Mucosa of descending colon (tissue), 3 donors: Measurements from ENCODE around the gene ESYT2. TPM values are rescaled to one million over a fixed set of nuclear protein-coding genes. Genes with fewer than 3 reads are reported as not detected.

Experiments used
- ATAC-seq: fragments of 200-7000 bp; cut with Tn5 transposase; one replicate; pipeline ENCODE4 v1.9.1; 2020; ENCODE audit warnings: mild to moderate bottlenecking, moderate library complexity
- DNase-seq, 3 donors: peaks; one replicate each; pipeline ENCODE4 v3.0.0-alpha.2; 2020
- H3K36me3 ChIP-seq: fragments of 200-600 bp; one replicate; pipeline ENCODE4 v1.8.0; 2021; ENCODE audit warnings: low read depth, mild to moderate bottlenecking
- H3K4me1 ChIP-seq: fragments of 200-600 bp; one replicate; pipeline ENCODE4 v1.8.0; 2021; ENCODE audit warnings: low read depth, mild to moderate bottlenecking
- H3K4me3 ChIP-seq: fragments of 200-600 bp; one replicate; pipeline ENCODE4 v1.8.0; 2021; ENCODE audit warnings: mild to moderate bottlenecking
- H3K9me3 ChIP-seq: fragments of 200-600 bp; one replicate; pipeline ENCODE4 v1.8.0; 2021; ENCODE audit warnings: mild to moderate bottlenecking
- CTCF ChIP-seq: fragments of 200-600 bp; IDR thresholded peaks from one replicate; pipeline ENCODE4 v1.8.0; 2022; ENCODE audit warnings: antibody characterized with exemption, mild to moderate bottlenecking
- intact Hi-C, 2 donors: fragments of 100-400 bp; cut with DNase I in 1 of 2; cut with micrococcal nuclease in 1 of 2; formaldehyde crosslinking; loops; one replicate each; pipeline versions ENCODE4 v1.11.0 to v1.11.1; 2022; cut with DNase I, micrococcal nuclease
- total RNA-seq, 3 donors: library from RNA; stranded (reverse); fragmentation: NEBNext Ultra II Directional in 2 of 3; extraction: Animal tissue kit (Norgen Biotek cat#: 25700) in 2 of 3; gene quantifications; one replicate each; pipeline versions ENCODE4 v1.2.1 to v1.2.4, GENCODE V29; 2021 to 2023
- donor health status: DM: no; HTN: no; CAD: no; lungs with moderate emphysema.
- donor health status: DM: no; HTN: no; CAD: no.
- donor health status: DM: no; HTN: yes; CAD: no.

The ESYT2 gene
- total RNA-seq, 3 donors from 2014 or later, result 66.8 to 89.3 (median 69.0) TPM

GRCh38 chr7:158811894-158812293, 17.4 kb downstream of the ESYT2 start:
- intact Hi-C loops, result no loop called here
- no peak for DNase-seq
- Histone ChIP-seq H3K36me3 (no peaks in the 10 kb centered on the region), H3K4me1 (peaks cover 33% of the 10 kb centered on the region), H3K9me3 (no peaks in the 10 kb centered on the region), H3K4me3 (no peak overlapping the region)
- no peak for TF ChIP-seq CTCF
- peak; percentile 33 for ATAC-seq

- Histone ChIP-seq H3K4me1 (peaks cover 28% of the 10 kb centered on the region), H3K4me3 (no peak overlapping the region), H3K36me3 (no peaks in the 10 kb centered on the region), H3K9me3 (no peaks in the 10 kb centered on the region)
- TF ChIP-seq CTCF, result no peak
- ATAC-seq (peak; percentile 61), DNase-seq (no peak)
- intact Hi-C loops, result no loop called here
These were observed 17.8 kb downstream of the ESYT2 start for GRCh38 chr7:158811461-158811860.

DNA sequence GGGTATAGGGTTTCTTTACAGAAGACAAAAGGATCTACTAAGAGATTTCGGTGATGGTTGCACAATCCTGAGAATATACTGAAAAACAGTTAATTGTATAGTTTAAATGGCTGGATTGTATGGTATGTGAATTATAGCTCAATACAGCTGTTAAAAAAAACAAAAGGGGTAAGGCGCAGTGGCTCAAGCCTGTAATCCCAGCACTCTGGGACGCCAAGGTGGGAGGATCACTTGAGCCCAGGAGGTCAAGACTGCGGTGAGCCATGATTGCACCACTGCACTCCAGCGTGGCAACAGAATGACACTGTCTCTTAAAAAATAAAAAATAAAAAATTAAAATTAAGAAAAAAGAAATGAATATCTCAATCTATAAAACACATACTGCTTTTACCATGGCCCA, 18.5 kb downstream of the ESYT2 start:
- no peak for ATAC-seq
- no peak overlapping the region for H3K4me3 ChIP-seq
- intact Hi-C loops, result no loop called here
- TF ChIP-seq CTCF, result no peak
- peaks cover 22% of the 10 kb centered on the region for H3K4me1 ChIP-seq
- no peaks in the 10 kb centered on the region for H3K36me3 ChIP-seq
- no peak for DNase-seq
- H3K9me3 ChIP-seq, result no peaks in the 10 kb centered on the region

DNA sequence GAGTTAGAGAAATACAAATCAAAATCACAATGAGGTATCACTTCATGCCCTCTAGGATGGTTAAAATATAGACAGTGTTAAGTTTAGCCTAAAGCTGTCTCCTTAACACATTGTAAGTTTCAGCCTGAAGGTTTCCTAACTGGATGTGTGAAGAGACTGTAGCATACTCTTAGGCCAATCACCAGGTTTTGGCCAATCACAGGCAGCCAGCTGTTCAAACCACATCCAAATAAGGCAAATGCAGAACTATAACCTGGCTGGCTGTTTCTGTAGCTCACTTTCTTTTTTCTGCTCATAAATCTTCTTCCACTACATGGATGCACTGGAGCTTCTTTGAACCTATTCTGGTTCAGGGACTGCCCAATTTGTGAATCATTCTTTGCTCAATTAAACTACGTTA, 19.7 kb downstream of the ESYT2 start:
- no peaks in the 10 kb centered on the region for H3K9me3 ChIP-seq
- ATAC-seq, result peak; percentile 42
- intact Hi-C loops, result no loop called here
- no peak for TF ChIP-seq CTCF
- H3K36me3 ChIP-seq, result no peaks in the 10 kb centered on the region
- peaks cover 14% of the 10 kb centered on the region for H3K4me1 ChIP-seq
- H3K4me3 ChIP-seq, result no peak overlapping the region
- no peak for DNase-seq

- intact Hi-C loops, result no loop called here
- Histone ChIP-seq H3K4me3 (no peak overlapping the region), H3K9me3 (no peaks in the 10 kb centered on the region), H3K4me1 (peaks cover 12% of the 10 kb centered on the region), H3K36me3 (no peaks in the 10 kb centered on the region)
- no peak for TF ChIP-seq CTCF
- ATAC-seq, result no peak
- DNase-seq, result no peak
These were observed 21.2 kb downstream of the ESYT2 start for GRCh38 chr7:158808126-158808525.

GRCh38 chr7:158805937-158806336, 23.4 kb downstream of the ESYT2 start:
- TF ChIP-seq CTCF, result no peak
- DNase-seq, result no peak
- intact Hi-C loops, result no loop called here
- Histone ChIP-seq H3K4me3 (no peak overlapping the region), H3K9me3 (no peaks in the 10 kb centered on the region), H3K4me1 (peaks cover 12% of the 10 kb centered on the region), H3K36me3 (no peaks in the 10 kb centered on the region)
- ATAC-seq, result no peak
